ENCODE measurements around the gene AKR1C2.
A peak's percentile ranks its signal among the peaks of the same experiment; 100 is the strongest.
"Not testable (repeated sequence)": the region's sequence is repeated elsewhere in the genome, so short reads cannot be mapped to it uniquely, and the experiment has no call there.

The AKR1C2 gene

GRCh38 chr10:4953405-4953804 is 50.3 kb downstream of the AKR1C2 start:
- ChIA-PET POLR2A (ENCODE audit: low non-redundant PET) (interaction anchor here (0.6 kb wide), 1 partner anchor 1640 kb away, joined by 4 read pairs; no protein-coding TSS in a partner anchor), CTCF (no interaction called here)
- TF ChIP-seq, protein P1, sequence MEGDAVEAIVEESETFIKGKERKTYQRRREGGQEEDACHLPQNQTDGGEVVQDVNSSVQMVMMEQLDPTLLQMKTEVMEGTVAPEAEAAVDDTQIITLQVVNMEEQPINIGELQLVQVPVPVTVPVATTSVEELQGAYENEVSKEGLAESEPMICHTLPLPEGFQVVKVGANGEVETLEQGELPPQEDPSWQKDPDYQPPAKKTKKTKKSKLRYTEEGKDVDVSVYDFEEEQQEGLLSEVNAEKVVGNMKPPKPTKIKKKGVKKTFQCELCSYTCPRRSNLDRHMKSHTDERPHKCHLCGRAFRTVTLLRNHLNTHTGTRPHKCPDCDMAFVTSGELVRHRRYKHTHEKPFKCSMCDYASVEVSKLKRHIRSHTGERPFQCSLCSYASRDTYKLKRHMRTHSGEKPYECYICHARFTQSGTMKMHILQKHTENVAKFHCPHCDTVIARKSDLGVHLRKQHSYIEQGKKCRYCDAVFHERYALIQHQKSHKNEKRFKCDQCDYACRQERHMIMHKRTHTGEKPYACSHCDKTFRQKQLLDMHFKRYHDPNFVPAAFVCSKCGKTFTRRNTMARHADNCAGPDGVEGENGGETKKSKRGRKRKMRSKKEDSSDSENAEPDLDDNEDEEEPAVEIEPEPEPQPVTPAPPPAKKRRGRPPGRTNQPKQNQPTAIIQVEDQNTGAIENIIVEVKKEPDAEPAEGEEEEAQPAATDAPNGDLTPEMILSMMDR (conservative IDR thresholded peaks at IDR 0.05; ENCODE audit: low read depth), result no peak
- H3K27ac ChIP-seq, result no peak overlapping the region
- DNase-seq (ENCODE audit: low spot score), result no peak

GRCh38 chr10:4951512-4952162 is 52.0 kb downstream of the AKR1C2 start:
- CTCF ChIA-PET; POLR2A ChIA-PET (ENCODE audit: low non-redundant PET); H3K27ac ChIP-seq; DNase-seq (ENCODE audit: low spot score): not testable (repeated sequence)

DNA sequence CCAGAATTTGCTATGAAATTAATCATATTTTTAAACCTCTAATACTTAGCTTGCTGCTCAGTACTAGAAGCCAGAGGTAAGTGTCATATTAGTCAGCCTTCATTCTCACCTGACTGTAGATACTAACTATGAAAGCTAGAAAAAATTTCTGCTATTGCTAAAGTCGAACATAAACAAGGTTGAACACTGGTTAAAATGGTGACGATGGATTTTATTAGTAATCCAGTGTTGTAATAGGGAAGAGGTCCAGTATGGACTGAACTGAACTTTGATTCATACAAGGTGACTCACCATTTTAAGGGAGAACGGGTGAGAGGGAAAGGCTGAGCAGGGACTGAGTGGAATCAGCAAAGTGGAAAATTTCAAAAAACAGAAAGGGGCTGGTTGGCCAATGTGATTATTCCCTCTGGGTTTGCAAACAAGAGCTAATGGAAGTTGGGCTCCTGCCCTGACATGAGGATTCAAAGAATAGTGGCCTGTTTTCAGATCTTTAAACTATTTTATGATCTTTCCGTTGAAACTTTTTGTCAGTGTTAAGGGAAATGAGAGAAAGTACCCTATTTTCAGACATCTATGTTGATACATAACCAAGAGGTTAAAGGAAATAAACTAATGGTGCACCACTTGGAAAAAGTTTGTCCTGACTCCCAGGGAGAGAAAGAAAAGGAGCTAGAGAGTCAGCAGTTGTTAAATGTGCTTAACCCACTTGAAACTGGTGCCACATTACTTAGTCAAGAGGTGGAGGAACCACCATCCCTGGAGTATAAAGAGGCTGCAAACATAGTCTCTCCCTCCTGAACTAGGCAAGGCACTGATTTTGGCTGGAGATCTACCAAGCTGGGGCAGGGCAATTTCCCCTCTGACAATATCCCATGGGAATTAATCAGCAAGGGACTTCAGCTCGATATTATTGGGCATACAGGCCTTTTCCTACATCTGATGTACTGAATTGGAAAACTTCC is 55.7 kb downstream of the AKR1C2 start:
- ChIA-PET CTCF (interaction anchor here (1.2 kb wide), 1 partner anchor 115 kb away, joined by 3 read pairs; no protein-coding TSS in a partner anchor), POLR2A (ENCODE audit: low non-redundant PET) (no interaction called here)
- TF ChIP-seq, protein P1 (conservative IDR thresholded peaks at IDR 0.05; ENCODE audit: low read depth), result no peak
- H3K27ac ChIP-seq, result no peak overlapping the region
- DNase-seq (ENCODE audit: low spot score), result peak; percentile 94

- TF ChIP-seq, protein P1 (conservative IDR thresholded peaks at IDR 0.05; ENCODE audit: low read depth), result no peak
- no peak for DNase-seq (ENCODE audit: low spot score)
- POLR2A ChIA-PET (ENCODE audit: low non-redundant PET), result no interaction called here
- CTCF ChIA-PET, result no interaction called here
- no peak overlapping the region for H3K27ac ChIP-seq
These were observed 56.5 kb downstream of the AKR1C2 start for GRCh38 chr10:4947039-4947634.

DNA sequence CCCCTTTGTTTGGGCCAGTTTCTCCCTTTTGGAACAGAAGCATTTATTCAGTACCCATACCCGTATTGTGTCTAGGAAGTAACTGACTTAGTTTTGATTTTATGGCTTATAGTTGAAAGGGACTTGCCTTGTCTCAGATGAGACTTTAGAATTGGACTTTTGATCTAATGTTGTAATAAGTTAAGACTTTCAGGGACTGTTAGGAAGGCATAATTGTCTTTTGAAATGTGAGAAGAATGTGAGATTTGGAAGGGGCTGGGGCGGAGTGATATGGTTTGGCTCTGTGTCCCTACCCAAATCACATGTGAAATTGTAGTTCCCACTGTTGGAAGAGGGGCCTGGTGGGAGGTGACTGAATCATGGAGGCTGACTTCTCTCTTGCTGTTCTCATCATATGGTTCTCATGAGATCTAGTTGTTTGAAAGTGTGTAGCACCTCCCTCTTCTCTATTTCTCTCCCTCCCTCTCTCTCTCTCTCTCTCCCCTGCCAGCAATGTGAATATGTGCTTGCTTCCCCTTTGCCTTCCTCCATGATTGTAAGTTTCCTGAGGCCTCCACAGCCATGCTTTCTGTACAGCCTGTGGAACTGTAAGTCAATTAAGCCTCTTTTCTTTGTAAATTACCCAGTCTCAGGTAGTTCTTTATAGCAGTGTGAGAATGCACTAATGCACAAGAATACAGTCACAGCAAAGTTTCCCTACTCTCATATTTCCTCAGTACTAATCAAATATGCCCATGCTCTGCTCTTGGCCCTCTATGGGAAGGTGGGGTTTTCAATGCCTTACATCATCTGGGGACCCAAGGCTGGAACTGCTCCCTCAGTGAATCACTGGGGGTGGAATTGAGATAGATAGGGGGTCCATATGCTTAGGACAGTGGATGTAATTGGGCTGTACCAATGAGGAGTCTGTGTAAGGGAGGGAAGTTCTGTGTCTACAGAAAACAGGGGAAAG is 57.6 kb downstream of the AKR1C2 start:
- ChIA-PET CTCF (no interaction called here), POLR2A (ENCODE audit: low non-redundant PET) (no interaction called here)
- DNase-seq (ENCODE audit: low spot score), result no peak
- TF ChIP-seq, protein P1 (conservative IDR thresholded peaks at IDR 0.05; ENCODE audit: low read depth), result no peak
- no peak overlapping the region for H3K27ac ChIP-seq

DNA sequence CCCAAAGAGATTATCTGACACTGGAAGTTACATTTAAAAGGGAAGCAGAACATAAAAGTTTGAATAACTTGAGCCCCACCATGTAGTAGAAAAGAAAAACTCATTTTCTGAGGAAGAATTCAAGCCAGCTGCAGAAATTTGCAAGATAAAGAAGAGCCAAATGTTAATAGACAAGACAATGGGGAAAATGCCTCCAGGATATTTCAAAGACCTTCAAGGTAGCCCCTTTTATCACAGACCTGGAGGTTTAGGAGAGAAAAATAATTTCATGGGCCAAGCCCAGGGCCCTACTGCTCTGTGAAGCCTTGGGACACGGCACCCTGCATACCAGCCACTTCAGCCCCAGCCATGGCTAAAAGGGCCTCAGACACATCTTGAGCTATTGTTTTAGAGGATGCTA is 58.8 kb downstream of the AKR1C2 start:
- DNase-seq (ENCODE audit: low spot score), result no peak
- CTCF ChIA-PET, result interaction anchor here (0.6 kb wide), 1 partner anchor 211 kb away, joined by 3 read pairs; no protein-coding TSS in a partner anchor
- TF ChIP-seq, protein P1 (conservative IDR thresholded peaks at IDR 0.05; ENCODE audit: low read depth), result no peak
- POLR2A ChIA-PET (ENCODE audit: low non-redundant PET), result no interaction called here
- no peak overlapping the region for H3K27ac ChIP-seq

Data from RWPE1 (cell line).